ENCODE results near the gene AQP5.

DNA sequence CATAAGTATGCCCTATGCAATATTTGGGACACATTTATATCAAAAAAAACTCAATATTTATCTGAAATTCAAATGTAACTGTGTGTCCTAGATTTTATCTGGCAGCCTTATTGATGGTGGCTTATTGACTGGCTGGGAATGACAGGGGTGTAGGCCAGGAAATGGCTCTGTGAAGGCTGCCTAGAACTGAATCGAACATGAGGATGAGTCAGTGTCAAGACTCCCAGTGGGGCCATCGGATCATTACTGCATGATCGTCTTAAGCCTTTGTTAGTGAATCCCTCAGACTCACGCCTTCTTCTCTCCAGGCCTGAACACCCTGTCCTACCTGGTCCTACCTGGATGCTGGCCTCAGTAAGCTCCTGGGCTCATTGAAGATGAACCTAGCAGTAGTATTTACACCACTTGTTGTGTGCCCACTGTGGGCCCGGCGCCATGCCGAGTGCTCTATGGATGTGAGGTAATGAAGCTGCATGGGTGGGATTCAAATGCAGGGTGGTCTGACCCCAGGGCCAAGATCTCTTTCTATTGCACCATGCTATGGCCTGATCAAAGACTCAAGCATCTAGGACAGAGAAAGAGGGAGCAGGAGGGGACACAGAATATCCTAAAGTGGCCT lies 36.9 kb upstream of the AQP5 start:
- no peak for TF ChIP-seq CTCF (conservative IDR thresholded peaks at IDR 0.05)
- no peak for TF ChIP-seq ZFX (IDR thresholded peaks at IDR 0.05)

Measured in C4-2B (cell line).